Ascending aorta (tissue), 2 donors: Measurements from ENCODE around the gene IQCH. TPM values are rescaled to one million over a fixed set of nuclear protein-coding genes. Genes with fewer than 3 reads are reported as not detected.

ENCODE experiments used
- DNase-seq, 2 donors: peaks; one replicate each; pipeline ENCODE4 v3.0.0-alpha.2; 2019; ENCODE audit warnings: low spot score in 2 of 2
- H3K27ac ChIP-seq, 2 donors: fragments of 200-600 bp; sonication (generic); one replicate each; pipeline ENCODE4 v1.5.1; 2016 to 2017; ENCODE audit warnings: mild to moderate bottlenecking in 1 of 2
- H3K27me3 ChIP-seq: fragments of 200-600 bp; sonication (generic); one replicate; pipeline ENCODE4 v1.5.1; 2017
- H3K36me3 ChIP-seq, 2 donors: fragments of 200-600 bp; sonication (generic); one replicate each; pipeline ENCODE4 v1.5.1; 2016
- H3K4me1 ChIP-seq, 2 donors: fragments of 200-600 bp; sonication (generic); one replicate each; pipeline ENCODE4 v1.5.1; 2016 to 2017; ENCODE audit warnings: mild to moderate bottlenecking in 1 of 2
- H3K4me3 ChIP-seq, 2 donors: fragments of 200-600 bp; sonication (generic); one replicate each; pipeline ENCODE4 v1.5.1; 2016 to 2017; ENCODE audit warnings: mild to moderate bottlenecking in 1 of 2
- H3K9me3 ChIP-seq, 2 donors: fragments of 200-600 bp; sonication (generic); one replicate each; pipeline ENCODE4 v1.5.1; 2016
- CTCF ChIP-seq, 3 experiments: fragments of 200-600 bp in 2 of 3; fragments of 450-650 bp in 1 of 3; sonication (generic) in 2 of 3; IDR thresholded peaks; one replicate each; pipeline ENCODE4 v1.5.1; 2016 to 2019; ENCODE audit warnings: antibody characterized with exemption in 3 of 3, mild to moderate bottlenecking in 1 of 3, moderate library complexity in 1 of 3
- intact Hi-C: fragments of 100-400 bp; cut with DNase I; formaldehyde crosslinking; loops from one replicate; pipeline ENCODE4 v1.15.1; 2023
- total RNA-seq: library from RNA; depleted of rRNA; stranded (reverse); fragments of >200 nt; gene quantifications from one replicate; pipeline ENCODE4 v1.1.0, GENCODE V29; 2016

Gene IQCH
- total RNA-seq, 1 donor from 2014 or later = not detected

- Histone ChIP-seq H3K27ac (no peak overlapping the region), H3K27me3 (no peaks in the 10 kb centered on the region), H3K4me1 (no peaks in the 10 kb centered on the region), H3K4me3 (no peak overlapping the region), H3K9me3 (peaks cover 0 to 10% of the 10 kb centered on the region in 2 donors), H3K36me3 (no peaks in the 10 kb centered on the region)
- no peak for TF ChIP-seq CTCF (IDR thresholded peaks at IDR 0.05)
- intact Hi-C loops = no loop called here
- DNase-seq = peak in 1 of 2 donors; percentile 62
Observed at GRCh38 chr15:67322481-67322880, 67.9 kb downstream of the IQCH start.

- Histone ChIP-seq H3K4me3 (no peak overlapping the region), H3K9me3 (peaks cover 0 to 15% of the 10 kb centered on the region in 2 donors), H3K36me3 (no peaks in the 10 kb centered on the region), H3K4me1 (no peaks in the 10 kb centered on the region), H3K27ac (no peak overlapping the region), H3K27me3 (no peaks in the 10 kb centered on the region)
- no peak for DNase-seq
- no peak for TF ChIP-seq CTCF (IDR thresholded peaks at IDR 0.05)
- intact Hi-C loops = no loop called here
Observed at GRCh38 chr15:67327312-67327711, 72.7 kb downstream of the IQCH start.

GRCh38 chr15:67327737-67328136 is 73.2 kb downstream of the IQCH start:
- TF ChIP-seq CTCF (IDR thresholded peaks at IDR 0.05) = no peak
- Histone ChIP-seq H3K9me3 (peaks cover 0 to 15% of the 10 kb centered on the region in 2 donors), H3K27ac (no peak overlapping the region), H3K27me3 (no peaks in the 10 kb centered on the region), H3K4me3 (no peak overlapping the region), H3K4me1 (no peaks in the 10 kb centered on the region), H3K36me3 (no peaks in the 10 kb centered on the region)
- intact Hi-C loops = no loop called here
- no peak for DNase-seq

- Histone ChIP-seq H3K9me3 (peaks cover 0 to 15% of the 10 kb centered on the region in 2 donors), H3K4me3 (no peak overlapping the region), H3K27me3 (no peaks in the 10 kb centered on the region), H3K4me1 (no peaks in the 10 kb centered on the region), H3K36me3 (no peaks in the 10 kb centered on the region), H3K27ac (no peak overlapping the region)
- DNase-seq = no peak
- TF ChIP-seq CTCF (IDR thresholded peaks at IDR 0.05) = no peak
- intact Hi-C loops = no loop called here
Observed at GRCh38 chr15:67329984-67330733, 75.6 kb downstream of the IQCH start.

GRCh38 chr15:67331676-67332075 is 77.1 kb downstream of the IQCH start:
- Histone ChIP-seq H3K9me3 (peaks cover 0 to 12% of the 10 kb centered on the region in 2 donors), H3K27me3 (no peaks in the 10 kb centered on the region), H3K4me3 (no peak overlapping the region), H3K4me1 (no peaks in the 10 kb centered on the region), H3K36me3 (no peaks in the 10 kb centered on the region), H3K27ac (no peak overlapping the region)
- no peak for TF ChIP-seq CTCF (IDR thresholded peaks at IDR 0.05)
- no peak for DNase-seq
- intact Hi-C loops = no loop called here
